Measurements from ENCODE around the gene CDCA5.

CDCA5 gene

GRCh38 chr11:65045061-65045460, 38.8 kb downstream of the CDCA5 start:
- no peak for DNase-seq (ENCODE audit: low read depth, low spot score)

GRCh38 chr11:65043881-65044501, 39.8 kb downstream of the CDCA5 start:
- DNase-seq (ENCODE audit: low read depth, low spot score) = peak; percentile 61

GRCh38 chr11:65042891-65043290, 40.9 kb downstream of the CDCA5 start:
- DNase-seq (ENCODE audit: low read depth, low spot score) = no peak

GRCh38 chr11:65040847-65041622, 42.8 kb downstream of the CDCA5 start, which contains the start of gene SAC3D1:
Gene SAC3D1 (plus strand): TSS chr11:65041210. CDS start chr11:65041293, 83 bp downstream.
- peak; percentile 97 for DNase-seq (ENCODE audit: low read depth, low spot score)

GRCh38 chr11:65040520-65040846, 43.4 kb downstream of the CDCA5 start:
- no peak for DNase-seq (ENCODE audit: low read depth, low spot score)

- DNase-seq (ENCODE audit: low read depth, low spot score) = no peak
Observed at GRCh38 chr11:65036931-65037330, 46.9 kb downstream of the CDCA5 start.

GRCh38 chr11:65035579-65035978, 48.3 kb downstream of the CDCA5 start:
- DNase-seq (ENCODE audit: low read depth, low spot score) = no peak

- DNase-seq (ENCODE audit: low read depth, low spot score) = no peak
Observed at GRCh38 chr11:65034423-65034822, 49.4 kb downstream of the CDCA5 start.

- DNase-seq (ENCODE audit: low read depth, low spot score) = peak; percentile 36
Observed at GRCh38 chr11:65032216-65032615, 51.6 kb downstream of the CDCA5 start.

Measured in ELF-1 (cell line).